Stimulated activated CD4-positive, alpha-beta T cell treated with anti-CD3 and anti-CD28 coated beads, Interleukin-4, amount 100 ng/mL, for 4 hours (primary cell): ENCODE measurements around the gene NR2E1.

ENCODE experiments used
- DNase-seq, 2 experiments: peaks; one replicate each; pipeline ENCODE4 v3.0.0-alpha.2; 2020

NR2E1 gene

GRCh38 chr6:108156180-108156937 lies 9.5 kb upstream of the NR2E1 start:
- no peak for DNase-seq

GRCh38 chr6:108156938-108157233 lies 8.9 kb upstream of the NR2E1 start:
- DNase-seq = no peak

- no peak for DNase-seq
Measured at GRCh38 chr6:108157234-108157980, 8.4 kb upstream of the NR2E1 start.

GRCh38 chr6:108157981-108158525 lies 7.8 kb upstream of the NR2E1 start:
- no peak for DNase-seq

GRCh38 chr6:108159981-108160380 lies 5.8 kb upstream of the NR2E1 start:
- DNase-seq = no peak

- DNase-seq = no peak
Measured at GRCh38 chr6:108161724-108162282, 4.0 kb upstream of the NR2E1 start.

- DNase-seq = no peak
Measured at GRCh38 chr6:108163267-108163643, 2.6 kb upstream of the NR2E1 start.

GRCh38 chr6:108163644-108164542 lies 1.9 kb upstream of the NR2E1 start:
- no peak for DNase-seq

GRCh38 chr6:108164543-108164814 lies 1.3 kb upstream of the NR2E1 start:
- no peak for DNase-seq

- DNase-seq = no peak
Measured at GRCh38 chr6:108164815-108165706, 761 bp upstream of the NR2E1 start.

GRCh38 chr6:108166664-108167448 lies 1.0 kb downstream of the NR2E1 start:
- DNase-seq = no peak

GRCh38 chr6:108167449-108168089 lies 1.7 kb downstream of the NR2E1 start:
- no peak for DNase-seq

- DNase-seq = no peak
Measured at GRCh38 chr6:108168090-108168463, 2.3 kb downstream of the NR2E1 start.

GRCh38 chr6:108168501-108169463 lies 3.0 kb downstream of the NR2E1 start:
- no peak for DNase-seq

- DNase-seq = no peak
Measured at GRCh38 chr6:108169464-108170331, 3.9 kb downstream of the NR2E1 start.

GRCh38 chr6:108170332-108171290 lies 4.8 kb downstream of the NR2E1 start:
- DNase-seq = no peak

GRCh38 chr6:108171291-108171917 lies 5.6 kb downstream of the NR2E1 start:
- no peak for DNase-seq
